NCI-H774 (cell line): ENCODE measurements around the gene DDX1.
"Not testable (repeated sequence)": the region's sequence is repeated elsewhere in the genome, so short reads cannot be mapped to it uniquely, and the experiment has no call there.

ENCODE experiments used
- DNase-seq: peaks from one replicate; lab custom pipeline; 2025; lab: John Stamatoyannopoulos, UW

The DDX1 gene

DNA sequence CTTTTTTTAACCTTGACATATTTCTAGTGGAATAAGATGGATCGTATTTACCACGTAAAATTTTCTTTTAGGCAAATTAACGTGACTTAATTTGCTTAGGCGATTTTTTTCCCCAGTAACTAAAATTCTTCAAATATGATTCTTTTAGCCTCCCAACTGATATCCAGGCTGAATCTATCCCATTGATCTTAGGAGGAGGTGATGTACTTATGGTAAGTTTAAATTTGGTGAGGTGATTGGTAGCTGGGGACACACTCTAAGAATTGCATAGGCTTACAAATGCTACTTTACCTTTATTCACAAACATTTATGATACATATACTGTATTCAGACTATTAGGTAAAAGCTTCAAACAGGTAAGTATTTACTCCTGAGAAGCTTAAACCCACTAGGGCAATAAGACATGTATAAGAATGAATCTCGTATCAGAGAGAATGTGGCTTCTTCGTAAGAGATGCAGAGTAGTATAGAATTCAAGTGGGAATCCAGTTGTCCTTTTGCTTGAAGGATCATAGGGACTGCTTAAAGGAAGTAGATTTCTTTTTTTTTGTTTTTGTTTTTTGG lies 3.8 kb downstream of the DDX1 start:
- no peak for DNase-seq

DNA sequence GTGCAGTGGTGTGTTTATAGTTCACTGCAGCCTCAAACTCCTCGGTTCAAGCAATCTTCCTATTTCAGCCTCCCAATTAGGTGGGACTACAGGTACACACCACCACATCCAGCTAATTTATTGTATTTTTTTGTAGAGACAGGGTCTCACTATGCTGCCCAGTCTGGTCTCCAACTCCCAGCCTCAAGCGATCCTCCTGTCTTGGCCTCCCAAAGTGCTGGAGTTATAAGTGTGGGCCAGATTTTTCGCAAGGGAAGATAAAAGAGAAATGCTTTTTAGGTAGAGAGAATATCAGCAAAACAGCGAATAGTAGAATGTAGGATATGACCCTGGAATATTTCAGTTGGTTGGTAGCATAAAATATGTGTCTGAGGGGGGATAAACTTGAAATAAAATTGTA lies 4.3 kb downstream of the DDX1 start:
- DNase-seq = no peak

DNA sequence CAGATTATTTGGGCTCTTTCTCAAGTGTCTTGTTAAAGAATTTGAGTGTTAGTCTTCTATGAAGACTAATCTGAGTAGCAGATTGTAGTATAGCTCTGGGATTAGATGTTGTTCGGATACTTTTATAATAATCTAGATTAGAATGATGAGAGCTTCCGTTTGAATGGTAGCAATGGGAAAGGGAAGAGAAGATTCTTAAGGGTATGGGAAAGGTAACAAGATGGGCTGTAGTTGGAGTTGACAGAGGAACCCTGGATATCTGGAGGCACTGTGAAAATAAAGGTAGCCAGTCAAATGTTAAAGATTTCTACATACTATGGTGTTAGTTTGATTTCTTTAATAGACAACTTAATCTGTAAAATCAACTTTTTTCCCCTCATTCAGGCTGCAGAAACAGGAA lies 4.7 kb downstream of the DDX1 start:
- DNase-seq = no peak

DNA sequence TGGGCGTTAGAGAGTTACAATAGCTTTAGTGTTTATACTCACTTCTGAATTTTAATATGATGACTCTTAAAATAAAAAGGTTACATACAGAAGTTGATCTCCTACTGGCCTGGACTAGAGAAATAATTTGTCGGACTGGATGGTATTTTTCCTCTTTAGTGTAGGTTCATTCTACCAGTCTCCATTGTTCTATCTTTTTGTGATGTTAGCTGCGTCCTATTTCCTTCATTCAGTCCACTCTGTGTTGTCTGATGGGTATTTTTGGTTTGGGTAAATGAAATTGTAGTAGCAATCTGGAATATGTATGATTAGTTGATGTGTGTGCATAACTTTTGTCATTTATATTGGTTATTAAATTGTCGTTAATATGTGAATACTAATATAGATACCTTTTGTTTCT lies 5.3 kb downstream of the DDX1 start:
- DNase-seq = no peak

GRCh38 chr2:15599994-15600393 lies 8.3 kb downstream of the DDX1 start:
- DNase-seq = no peak

DNA sequence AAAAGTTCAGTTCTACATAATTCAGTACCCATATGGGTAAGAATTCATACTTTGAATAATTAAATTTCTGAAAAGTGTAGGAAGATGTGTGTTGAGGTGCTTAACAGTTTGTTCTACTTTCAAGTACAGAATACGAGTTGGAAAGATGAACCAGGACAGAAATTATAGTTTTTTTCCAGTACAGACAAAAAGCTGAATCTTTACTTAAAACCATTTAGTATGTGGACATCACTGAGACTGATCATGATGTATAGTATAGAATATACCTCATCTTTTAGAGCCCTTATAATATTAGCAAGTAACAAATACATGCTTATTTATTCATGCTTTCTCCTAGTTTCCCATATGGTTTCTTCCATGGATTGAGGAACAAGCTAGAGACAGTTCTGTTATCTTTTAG lies 10.0 kb downstream of the DDX1 start:
- DNase-seq = no peak

- DNase-seq = no peak
Measured at GRCh38 chr2:15602393-15602792, 10.7 kb downstream of the DDX1 start.

- no peak for DNase-seq
Measured at GRCh38 chr2:15603044-15603765, 11.5 kb downstream of the DDX1 start.

- DNase-seq = no peak
Measured at GRCh38 chr2:15603948-15604347, 12.3 kb downstream of the DDX1 start.

DNA sequence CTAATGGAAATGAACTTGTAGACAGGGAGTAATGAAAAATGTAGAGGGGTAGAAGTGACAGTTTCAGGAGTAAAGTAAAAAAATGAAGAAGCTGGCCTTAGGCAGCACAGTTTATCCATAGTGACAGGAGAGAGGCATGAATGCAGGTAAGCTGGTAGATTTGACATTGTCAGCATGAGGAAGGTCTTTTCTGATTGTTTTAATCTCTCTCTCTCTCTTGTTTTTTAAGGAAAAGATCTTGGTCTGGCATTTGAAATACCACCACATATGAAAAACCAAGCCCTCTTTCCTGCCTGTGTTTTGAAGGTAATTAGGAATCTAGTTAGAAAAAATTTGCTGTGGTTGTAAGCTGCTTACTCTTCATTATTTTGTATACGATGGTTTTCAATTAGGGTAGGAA lies 14.1 kb downstream of the DDX1 start:
- no peak for DNase-seq

- no peak for DNase-seq
Measured at GRCh38 chr2:15606481-15607441, 15.1 kb downstream of the DDX1 start.

DNA sequence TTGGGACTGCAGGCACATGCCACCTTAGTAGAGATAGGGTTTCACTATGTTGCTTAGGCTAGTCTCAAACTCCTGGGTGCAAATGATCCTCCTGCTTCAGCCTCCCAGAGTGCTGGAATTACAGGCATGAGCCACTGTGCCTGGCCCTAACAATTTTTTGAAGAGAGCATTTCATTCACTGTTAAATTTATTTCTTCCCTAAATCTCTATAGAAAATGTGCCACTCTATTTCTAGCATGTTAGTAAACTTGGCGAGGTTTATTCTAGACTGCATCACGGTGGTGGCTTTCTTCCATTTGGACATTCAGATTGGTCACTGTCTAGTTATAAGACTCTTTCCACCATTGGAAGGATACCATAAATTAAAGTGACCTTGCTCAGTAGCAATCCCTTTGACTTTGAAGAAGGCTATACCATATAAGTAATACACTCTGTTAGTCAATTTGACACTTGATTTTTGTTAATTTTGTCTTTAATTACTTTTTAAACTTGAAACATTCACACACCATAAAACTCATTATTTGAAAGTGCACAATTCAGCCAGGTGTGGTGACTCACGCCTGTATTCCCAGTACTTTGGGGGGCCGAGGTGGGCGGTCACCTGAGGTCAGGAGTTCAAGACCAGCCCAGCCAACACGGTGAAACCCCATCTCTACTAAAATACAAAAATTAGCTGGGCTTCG lies 16.2 kb downstream of the DDX1 start:
- no peak for DNase-seq

DNA sequence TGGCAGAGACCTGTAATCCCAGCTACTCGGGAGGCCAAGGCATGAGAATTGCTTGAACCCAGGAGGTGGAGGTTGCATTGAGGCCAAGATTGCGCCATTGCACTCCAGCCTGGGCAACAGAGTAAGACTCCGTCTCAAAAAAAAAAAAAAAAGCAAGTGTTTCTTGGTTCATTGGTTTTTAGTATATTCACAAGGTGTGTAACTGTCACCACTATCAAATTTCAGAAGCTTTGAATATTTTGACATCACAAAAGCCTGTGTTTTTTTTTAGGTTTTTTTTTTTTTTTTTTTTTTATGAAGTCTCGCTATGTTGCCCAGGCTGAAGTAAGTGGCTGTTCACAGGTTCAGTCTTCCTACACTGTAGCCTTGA lies 16.7 kb downstream of the DDX1 start:
- DNase-seq = no peak

DNA sequence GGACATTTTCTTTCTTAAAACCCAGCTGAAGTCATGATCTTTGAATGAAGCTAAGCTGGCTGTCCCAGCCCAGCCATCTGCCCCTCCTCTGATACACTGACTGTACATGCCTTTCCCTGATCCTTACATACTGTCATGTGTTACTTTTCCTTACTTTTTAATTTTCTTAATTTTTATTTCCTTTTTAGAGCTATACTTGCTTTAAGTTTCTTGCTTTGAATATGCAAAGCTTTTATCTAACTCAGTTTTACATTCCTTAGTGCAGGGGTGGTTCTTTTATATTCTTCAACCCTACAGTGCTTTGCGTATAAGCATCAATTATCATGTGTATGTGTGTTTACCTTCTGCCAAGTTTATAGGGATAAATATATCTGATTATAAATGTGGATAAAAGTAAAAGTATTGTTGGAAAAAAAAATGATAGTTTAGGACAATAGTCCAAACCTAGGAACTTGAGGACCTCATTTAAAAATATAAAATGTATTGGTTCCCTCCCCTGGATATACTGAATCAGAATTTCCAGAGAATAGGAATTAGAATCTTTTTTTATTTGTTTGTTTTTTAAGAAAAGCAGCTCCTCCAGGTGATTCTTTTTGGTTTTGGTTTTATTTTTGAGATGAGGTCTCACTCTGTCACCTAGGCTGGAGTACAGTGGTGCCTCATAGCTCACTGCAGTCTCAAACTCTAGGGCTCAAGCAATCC lies 17.8 kb downstream of the DDX1 start:
- DNase-seq = no peak

- DNase-seq = no peak
Measured at GRCh38 chr2:15610430-15610952, 18.8 kb downstream of the DDX1 start.

- DNase-seq = not testable (repeated sequence)
Measured at GRCh38 chr2:15612101-15612500, 20.4 kb downstream of the DDX1 start.

DNA sequence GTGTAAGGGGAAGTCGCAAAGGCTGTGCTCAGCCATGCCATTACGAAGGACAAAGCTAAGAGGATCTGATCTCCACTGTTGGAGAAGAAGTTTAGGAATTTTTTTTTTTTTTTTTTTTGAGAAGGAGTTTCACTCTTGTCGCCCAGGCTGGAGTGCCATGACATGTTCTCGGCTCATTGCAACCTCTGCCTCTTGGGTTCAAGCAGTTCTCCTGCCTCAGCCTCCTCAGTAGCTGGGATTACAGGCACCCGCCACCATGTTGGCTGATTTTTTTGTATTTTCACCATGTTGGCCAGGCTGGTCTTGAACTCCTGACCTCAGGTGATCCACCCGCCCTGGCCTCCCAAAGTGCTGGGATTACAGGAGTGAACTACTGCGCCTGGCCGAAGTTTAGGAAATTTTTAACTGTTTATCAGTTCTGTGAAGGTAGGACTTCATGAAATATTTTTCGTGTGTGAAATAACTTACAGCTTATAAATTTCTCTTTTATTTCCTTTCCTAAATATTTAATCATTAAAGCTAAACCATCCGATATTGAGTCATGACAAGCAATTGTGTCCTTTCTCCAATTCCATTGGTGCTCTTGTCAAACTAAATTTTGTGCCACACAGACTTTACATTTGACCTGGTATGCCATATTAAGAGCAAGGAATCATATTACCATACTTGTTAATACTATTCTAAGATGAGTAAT lies 22.2 kb downstream of the DDX1 start:
- no peak for DNase-seq

- DNase-seq = no peak
Measured at GRCh38 chr2:15614545-15615300, 23.1 kb downstream of the DDX1 start.

DNA sequence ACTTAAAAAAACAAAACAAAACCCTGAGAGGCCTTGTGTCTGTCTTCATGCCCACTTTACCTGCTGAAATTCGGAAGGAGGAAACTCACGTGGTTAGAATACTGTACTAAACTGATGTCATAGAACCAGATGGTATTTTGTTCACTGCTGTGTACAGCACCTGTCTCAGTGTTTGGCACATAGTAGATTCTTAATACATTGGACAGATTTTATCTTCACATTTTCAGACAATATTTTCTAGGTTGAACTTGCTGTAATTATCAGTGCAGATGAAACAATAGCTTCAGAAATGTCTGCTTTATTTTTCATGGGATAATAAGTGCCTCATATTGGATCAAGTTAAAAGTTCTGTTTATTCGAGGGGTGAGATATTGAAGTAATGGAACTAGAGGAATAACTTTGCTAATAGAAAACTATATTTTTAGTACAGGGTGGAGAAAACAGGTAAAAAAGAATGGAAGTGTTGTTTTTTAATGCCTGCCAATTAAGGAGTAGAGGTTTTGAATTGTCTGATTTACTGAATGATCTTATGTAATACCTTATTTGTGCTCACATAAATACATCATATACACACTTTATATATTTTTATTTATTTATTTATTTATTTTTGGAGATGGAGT lies 23.7 kb downstream of the DDX1 start:
- DNase-seq = no peak

DNA sequence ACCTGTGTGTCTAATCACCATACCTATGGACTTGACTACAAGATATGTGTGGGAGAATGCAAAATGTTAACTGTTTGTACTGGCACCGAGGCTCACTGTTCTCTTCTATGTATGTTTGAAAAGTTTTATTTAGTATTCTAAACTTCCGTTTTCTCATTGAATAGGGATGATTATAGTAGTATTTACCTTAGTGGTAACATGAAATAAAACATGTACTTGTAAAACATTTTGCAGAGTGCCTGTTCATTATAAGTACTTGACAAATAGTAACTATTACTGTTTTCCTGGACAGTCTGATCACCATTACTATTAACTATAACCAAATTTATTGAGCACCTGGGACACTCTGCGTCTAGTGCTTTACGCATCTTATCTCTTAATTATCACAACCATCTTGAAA lies 24.8 kb downstream of the DDX1 start:
- DNase-seq = no peak
